PC-3 (cell line): Measurements from ENCODE around the gene OR5W2. TPM values are rescaled to one million over a fixed set of nuclear protein-coding genes. Genes with fewer than 3 reads are reported as not detected.
"Not testable (repeated sequence)": the region's sequence is repeated elsewhere in the genome, so short reads cannot be mapped to it uniquely, and the experiment has no call there.

Source experiments
- ATAC-seq: fragments of 200-7000 bp; cut with Tn5 transposase; 2 replicates; pipeline ENCODE4 v1.9.1; 2020; ENCODE audit warnings: mild to moderate bottlenecking, moderate library complexity
- BruUV-seq: library from RNA; stranded (reverse); fragments of 400-500 nt; replicated peaks from 2 replicates; lab custom pipeline; 2021; lab: Mats Ljungman, UMichigan
- CTCF ChIA-PET: fragments of 300-600 bp; sonication (Branson Sonifier 250); formaldehyde crosslinking; loops from one replicate; lab custom pipeline; 2022; ENCODE audit warnings: antibody characterized with exemption; lab: Charles Lee
- POLR2A ChIA-PET: fragments of 300-600 bp; sonication (Branson Sonifier 250); formaldehyde crosslinking; loops from one replicate; lab custom pipeline; 2022; ENCODE audit warnings: antibody characterized with exemption; ENCODE audit not compliant: unreplicated experiment; lab: Charles Lee
- DNase-seq: peaks from one replicate; pipeline ENCODE4 v3.0.0-alpha.2; 2015
- H2AFZ ChIP-seq: fragments of 300-600 bp; sonication (generic); 2 replicates; pipeline ENCODE4 v1.6.0; 2016; ENCODE audit warnings: antibody characterized with exemption, low read length
- H3F3A ChIP-seq: fragments of 300-600 bp; sonication (generic); one replicate; pipeline ENCODE4 v1.6.0; 2017; ENCODE audit warnings: antibody characterized with exemption, low read length, control low read depth, mild to moderate bottlenecking; ENCODE audit not compliant: unreplicated experiment
- H3K27ac ChIP-seq: fragments of 300-600 bp; sonication (generic); 2 replicates; pipeline ENCODE4 v1.5.1; 2016; ENCODE audit warnings: mild to moderate bottlenecking, low read length
- H3K27me3 ChIP-seq: fragments of 300-600 bp; sonication (generic); 2 replicates; pipeline ENCODE4 v1.6.1; 2016; ENCODE audit warnings: low read length, mixed read lengths
- H3K36me3 ChIP-seq: fragments of 300-600 bp; sonication (generic); 2 replicates; pipeline ENCODE4 v1.6.1; 2016; ENCODE audit warnings: low read depth, mixed run types, low read length, mixed read lengths
- H3K4me1 ChIP-seq: fragments of 300-600 bp; sonication (generic); 2 replicates; pipeline ENCODE4 v1.5.1; 2016; ENCODE audit warnings: low read length; ENCODE audit not compliant: insufficient read depth
- H3K4me2 ChIP-seq: fragments of 300-600 bp; sonication (generic); 2 replicates; pipeline ENCODE4 v1.6.0; 2016; ENCODE audit warnings: low read length
- H3K4me3 ChIP-seq: fragments of 300-600 bp; sonication (generic); 2 replicates; pipeline ENCODE4 v1.5.1; 2016; ENCODE audit warnings: mild to moderate bottlenecking, low read length, mixed read lengths
- H3K79me2 ChIP-seq: fragments of 300-600 bp; sonication (generic); 2 replicates; pipeline ENCODE4 v1.6.1; 2017; ENCODE audit warnings: low read length, mixed read lengths
- H3K9ac ChIP-seq: fragments of 300-600 bp; sonication (generic); 2 replicates; pipeline ENCODE4 v1.6.0; 2016; ENCODE audit warnings: mild to moderate bottlenecking, low read length
- H3K9me2 ChIP-seq: fragments of 300-600 bp; sonication (generic); replicated peaks from 2 replicates; pipeline ENCODE4 v1.6.1; 2016; ENCODE audit warnings: mixed run types, low read length, mixed read lengths
- H3K9me3 ChIP-seq: fragments of 300-600 bp; sonication (generic); 2 replicates; pipeline ENCODE4 v1.6.1; 2016; ENCODE audit warnings: low read length, mixed read lengths
- H4K20me1 ChIP-seq: fragments of 300-600 bp; sonication (generic); 2 replicates; pipeline ENCODE4 v1.6.1; 2016; ENCODE audit warnings: low read length, mixed read lengths
- intact Hi-C: fragments of 100-400 bp; cut with micrococcal nuclease; formaldehyde crosslinking; loops from 2 replicates; pipeline ENCODE4 v1.9.0; 2023
- total RNA-seq: library from RNA; depleted of rRNA; stranded (reverse); fragments of >200 nt; gene quantifications from 2 replicates; pipeline ENCODE4 v1.2.3, GENCODE V29; 2014; rRNA removed

OR5W2 gene
- total RNA-seq, 1 experiment from 2014 or later = not detected

- H3K79me2 ChIP-seq, H3K27me3 ChIP-seq, H3K9me3 ChIP-seq, H3K4me1 ChIP-seq, DNase-seq, POLR2A ChIA-PET, H3K36me3 ChIP-seq, ATAC-seq, H3K9me2 ChIP-seq, H3K4me2 ChIP-seq, H3K27ac ChIP-seq, CTCF ChIA-PET, H3F3A ChIP-seq, H3K9ac ChIP-seq, H3K4me3 ChIP-seq, BruUV-seq, H4K20me1 ChIP-seq, H2AFZ ChIP-seq, intact Hi-C loops: not testable (repeated sequence)
Observed at GRCh38 chr11:55873146-55873545, 41.2 kb downstream of the OR5W2 start.

GRCh38 chr11:55872731-55873130 is 41.7 kb downstream of the OR5W2 start:
- POLR2A ChIA-PET = not testable (repeated sequence)

GRCh38 chr11:55867354-55867753 is 47.0 kb downstream of the OR5W2 start:
- H4K20me1 ChIP-seq, H3K9ac ChIP-seq, H3K4me3 ChIP-seq, H3K79me2 ChIP-seq, H3K9me2 ChIP-seq, intact Hi-C loops, H3K27ac ChIP-seq, POLR2A ChIA-PET, H3F3A ChIP-seq, H3K4me1 ChIP-seq, CTCF ChIA-PET, H3K4me2 ChIP-seq, H3K9me3 ChIP-seq, DNase-seq, BruUV-seq, H2AFZ ChIP-seq, H3K27me3 ChIP-seq, H3K36me3 ChIP-seq, ATAC-seq: not testable (repeated sequence)

More at GRCh38 chr11:55872731-55873130, 41.7 kb downstream of the OR5W2 start:
- H3F3A ChIP-seq, H3K9ac ChIP-seq, H3K9me3 ChIP-seq, H2AFZ ChIP-seq, ATAC-seq, BruUV-seq, H3K79me2 ChIP-seq, H3K27me3 ChIP-seq, intact Hi-C loops, H3K4me2 ChIP-seq, H3K9me2 ChIP-seq, CTCF ChIA-PET, H3K4me1 ChIP-seq, H4K20me1 ChIP-seq, H3K36me3 ChIP-seq, H3K4me3 ChIP-seq, H3K27ac ChIP-seq, DNase-seq: not testable (repeated sequence)

Other genes with a start within 250 kb of the OR5W2 start
- gene OR5D13, start 141.1 kb downstream of the OR5W2 start, total RNA-seq = not detected in 2 replicates
- not detected in 2 replicates for gene OR5D14, start 119.0 kb downstream of the OR5W2 start, total RNA-seq
- not detected in 2 replicates for gene OR5L1, start 103.2 kb downstream of the OR5W2 start, total RNA-seq
- gene OR5D18, start 95.0 kb downstream of the OR5W2 start, total RNA-seq = not detected in 2 replicates
- not detected in 2 replicates for gene OR5L2, start 87.4 kb downstream of the OR5W2 start, total RNA-seq
- gene OR5D16, start 75.8 kb downstream of the OR5W2 start, total RNA-seq = not detected in 2 replicates
- not detected in 2 replicates for gene TRIM51, start 31.3 kb downstream of the OR5W2 start, total RNA-seq
- not detected in 2 replicates for gene OR5I1, start 21.8 kb upstream of the OR5W2 start, total RNA-seq
- not detected in 2 replicates for gene OR10AG1, start 55.4 kb upstream of the OR5W2 start, total RNA-seq
- not detected in 2 replicates for gene OR5F1, start 80.0 kb upstream of the OR5W2 start, total RNA-seq
- gene OR5AS1, start 113.1 kb upstream of the OR5W2 start, total RNA-seq = not detected in 2 replicates
- gene OR8I2, start 178.7 kb upstream of the OR5W2 start, total RNA-seq = not detected in 2 replicates
- gene OR8H2, start 189.1 kb upstream of the OR5W2 start, total RNA-seq = not detected in 2 replicates
- gene OR8H3, start 207.8 kb upstream of the OR5W2 start, total RNA-seq = not detected in 2 replicates
- gene OR8J3, start 225.6 kb upstream of the OR5W2 start, total RNA-seq = not detected in 2 replicates
- not detected in 2 replicates for gene OR8K5, start 245.7 kb upstream of the OR5W2 start, total RNA-seq